ENCODE data around the gene LHFPL4. TPM values are rescaled to one million over a fixed set of nuclear protein-coding genes. Genes with fewer than 3 reads are reported as not detected.

The LHFPL4 gene
- total and polyA plus RNA-seq, 2 of the 4 experiments (the other 2 are of a cell fraction), result not detected

GRCh38 chr3:9497821-9498565 lies 55.6 kb downstream of the LHFPL4 start:
- ChIA-PET POLR2A (ENCODE audit: unreplicated experiment) (no interaction called here), CTCF (interaction anchor here (1.0 kb wide), 1 partner anchor 145 kb away, joined by 4 read pairs; no protein-coding TSS in a partner anchor)
- BruUV-seq (replicated peaks), result no TSS peak
- H2BK5ac ChIP-seq (ENCODE audit: low read depth, low read length, poor library complexity, severe bottlenecking), result no peak overlapping the region
- H2AK9ac ChIP-seq (replicated peaks; ENCODE audit: low read depth, low read length, poor library complexity), result no peak overlapping the region
- DNase-seq, result peak; percentile 74
- H3K27ac ChIP-seq (ENCODE audit: insufficient read depth, low read length), result no peak overlapping the region
- peaks cover 3% of the 10 kb centered on the region; the same call in 1 of the 2 replicates for H4K20me1 ChIP-seq (ENCODE audit: insufficient read depth, low read length)
- H3K79me1 ChIP-seq (ENCODE audit: low read depth in 1 of 2, low read length in 2 of 2), result no peaks in the 10 kb centered on the region
- no peak overlapping the region for H2BK20ac ChIP-seq (ENCODE audit: low read depth, low read length)
- H3K9me3 ChIP-seq (ENCODE audit: control insufficient read depth, insufficient read depth, low read length), result no peaks in the 10 kb centered on the region
- ATAC-seq (ENCODE audit: low read depth), result peak; percentile 36
- H3K36me3 ChIP-seq (ENCODE audit: control insufficient read depth, insufficient read depth, low read length), result no peaks in the 10 kb centered on the region
- H4K8ac ChIP-seq (ENCODE audit: low read depth in 2 of 2, low read length in 2 of 2), result no peak overlapping the region
- H4K91ac ChIP-seq (ENCODE audit: insufficient read depth, low read depth, low read length), result no peak overlapping the region
- dilution Hi-C loops (cut with HindIII; ENCODE audit: low sequenced_read_pairs, unreplicated experiment), result no loop called here
- H3K4me2 ChIP-seq (ENCODE audit: low read depth, low read length), result 0 out of 2 replicates have a peak overlapping the region, but pooled peaks have one; percentile 6
- H4K5ac ChIP-seq (ENCODE audit: low read depth, low read length), result no peak overlapping the region
- H2AFZ ChIP-seq (replicated peaks; ENCODE audit: low read length, poor library complexity), result no peak overlapping the region
- H3K14ac ChIP-seq (replicated peaks; ENCODE audit: low read depth, low read length), result no peak overlapping the region
- peaks cover 3% of the 10 kb centered on the region; the same call in 1 of the 2 replicates for H3K27me3 ChIP-seq (ENCODE audit: control insufficient read depth, insufficient read depth, low read length)
- no peak overlapping the region for H2BK120ac ChIP-seq (ENCODE audit: low read depth, low read length)
- intact Hi-C loops (cut with micrococcal nuclease), result no loop called here
- peaks cover 5% of the 10 kb centered on the region for H3K4me1 ChIP-seq (ENCODE audit: control insufficient read depth, insufficient read depth, low read length)
- no peak overlapping the region for H3K4ac ChIP-seq (ENCODE audit: low read depth, low read length)
- H3K4me3 ChIP-seq (ENCODE audit: insufficient read depth, low read depth, low read length), result no peak overlapping the region
- WGBS, 2 experiments (ENCODE audit: extremely low coverage in 2 of 2, insufficient read length in 1 of 2), result 70% methylated on average over 2 of the region's 8 CpGs; no CpG with 5 or more reads in 1 of the 2 experiments
- H3K18ac ChIP-seq (ENCODE audit: low read depth, low read length), result no peak overlapping the region
- peaks cover 6% of the 10 kb centered on the region; the same call in 1 of the 2 replicates for H3K9me1 ChIP-seq (ENCODE audit: insufficient read depth, low read length)
- H3K56ac ChIP-seq (ENCODE audit: extremely low read depth, insufficient read depth, low read length), result no peak overlapping the region
- H3K9ac ChIP-seq (ENCODE audit: low read depth, low read length), result no peak overlapping the region
- TF ChIP-seq NFE2L2 (IDR thresholded peaks at IDR 0.05; ENCODE audit: low read depth, low read length) (no peak), MAZ (IDR thresholded peaks at IDR 0.05; ENCODE audit: borderline replicate concordance, low read depth, low read length) (no peak), FOS (IDR thresholded peaks at IDR 0.05; ENCODE audit: low read depth, low read length) (peak; percentile 27; the same call in 1 of the 2 replicates), BHLHE40 (IDR thresholded peaks at IDR 0.05; ENCODE audit: low read depth, low read length) (no peak)
- in situ Hi-C loops (cut with MboI; ENCODE audit: low sequenced_read_pairs), result no loop called here
- no peak overlapping the region for H3K23ac ChIP-seq (ENCODE audit: low read depth, low read length)
- H2AK5ac ChIP-seq (ENCODE audit: low read depth, low read length), result no peak overlapping the region
- H2BK15ac ChIP-seq (ENCODE audit: low read depth, low read length), result no peak overlapping the region
